HepG2 (cell line): Measurements from ENCODE around the gene RNU2-63P. TPM values are rescaled to one million over a fixed set of nuclear protein-coding genes. Genes with fewer than 3 reads are reported as not detected.

Experiments
- FOXK2 ChIP-seq: fragments of 450-650 bp; IDR thresholded peaks from 2 replicates; pipeline ENCODE4 v1.6.1; 2016
- GMEB2 ChIP-seq: IDR thresholded peaks from 2 replicates; pipeline ENCODE4 v1.6.1; 2016; ENCODE audit warnings: missing biosample characterization, missing genetic modification reagents, low read depth
- LCORL ChIP-seq, 2 experiments: fragments of 450-650 bp in 1 of 2; sonication (generic) in 1 of 2; formaldehyde crosslinking in 1 of 2; IDR thresholded peaks; 2 replicates each; pipeline versions ENCODE4 v1.5.0 to v1.6.1; 2017 to 2020; ENCODE audit warnings: antibody characterized with exemption in 1 of 2, missing genetic modification reagents in 1 of 2
- MIER2 ChIP-seq: IDR thresholded peaks from 2 replicates; pipeline ENCODE4 v1.6.1; 2016; ENCODE audit warnings: missing biosample characterization, missing genetic modification reagents
- MIER3 ChIP-seq: IDR thresholded peaks from 2 replicates; pipeline ENCODE4 v1.6.1; 2016; ENCODE audit warnings: missing compliant biosample characterization, borderline replicate concordance
- NBN ChIP-seq: fragments of 450-650 bp; conservative IDR thresholded peaks from 2 replicates; pipeline ENCODE4 v1.6.1; 2017
- POLR2A ChIP-seq, 2 experiments: IDR thresholded peaks; 2 replicates each; pipeline ENCODE4 v1.6.1; 2011; ENCODE audit warnings: low read depth in 2 of 2, low read length in 2 of 2, mild to moderate bottlenecking in 1 of 2, moderate library complexity in 1 of 2; ENCODE audit not compliant: insufficient read depth in 1 of 2
- PPARG ChIP-seq: conservative IDR thresholded peaks from 2 replicates; pipeline ENCODE4 v1.6.1; 2016; ENCODE audit warnings: missing biosample characterization, missing genetic modification reagents
- RBAK ChIP-seq: sonication (generic); formaldehyde crosslinking; IDR thresholded peaks from 2 replicates; pipeline ENCODE4 v1.5.1; 2020; ENCODE audit warnings: mild to moderate bottlenecking, missing genetic modification reagents
- SMAD9 ChIP-seq: sonication (generic); formaldehyde crosslinking; IDR thresholded peaks from 2 replicates; pipeline ENCODE4 v1.5.1; 2020; ENCODE audit warnings: mild to moderate bottlenecking, missing genetic modification reagents
- ZNF138 ChIP-seq: sonication (generic); formaldehyde crosslinking; IDR thresholded peaks from 2 replicates; pipeline ENCODE4 v1.5.0; 2020; ENCODE audit warnings: mild to moderate bottlenecking, low read depth, missing genetic modification reagents
- ZNF143 ChIP-seq: sonication (generic); formaldehyde crosslinking; IDR thresholded peaks from 2 replicates; pipeline ENCODE4 v1.4.0; 2020; ENCODE audit warnings: missing genetic modification reagents
- ZNF205 ChIP-seq: IDR thresholded peaks from 2 replicates; pipeline ENCODE4 v1.6.1; 2018; ENCODE audit warnings: missing biosample characterization, missing genetic modification reagents
- ZNF333 ChIP-seq: sonication (generic); formaldehyde crosslinking; IDR thresholded peaks from 2 replicates; pipeline ENCODE4 v1.4.0; 2020; ENCODE audit warnings: mild to moderate bottlenecking, missing genetic modification reagents, borderline replicate concordance
- ZNF335 ChIP-seq: sonication (generic); formaldehyde crosslinking; IDR thresholded peaks from 2 replicates; pipeline ENCODE4 v1.4.0; 2020; ENCODE audit warnings: missing genetic modification reagents
- ZNF547 ChIP-seq: sonication (generic); formaldehyde crosslinking; IDR thresholded peaks from 2 replicates; pipeline ENCODE4 v1.5.1; 2020; ENCODE audit warnings: mild to moderate bottlenecking, missing genetic modification reagents
- ZNF552 ChIP-seq: sonication (generic); formaldehyde crosslinking; IDR thresholded peaks from 2 replicates; pipeline ENCODE4 v1.9.0; 2022; ENCODE audit warnings: missing genetic modification reagents, mild to moderate bottlenecking, borderline replicate concordance
- ZNF672 ChIP-seq: sonication (generic); formaldehyde crosslinking; IDR thresholded peaks from 2 replicates; pipeline ENCODE4 v1.8.1; 2022; ENCODE audit warnings: missing genetic modification reagents
- polyA plus RNA-seq, 8 experiments: library from polyadenylated mRNA; depleted of rRNA in 3 of 8; stranded (reverse) in 7 of 8; unstranded in 1 of 8; fragments of >200 nt; fragmentation: Illumina TruSeq in 4 of 8; extraction: Trizol in 4 of 8; gene quantifications; 2 replicates each; pipeline versions ENCODE4 v1.2.1 to v1.2.3, GENCODE V29; 2011 to 2016; ENCODE audit warnings: low read depth in 4 of 8, missing spikeins in 1 of 8, mixed read lengths in 1 of 8; ENCODE audit not compliant: insufficient read depth in 1 of 8
- total RNA-seq, 5 experiments: library from RNA; depleted of rRNA; stranded (reverse); fragments of >200 nt; fragmentation: Illumina TruSeq; extraction: Trizol; gene quantifications; 2 replicates each; pipeline ENCODE4 v1.2.3, GENCODE V29; 2016; ENCODE audit warnings: low read depth in 1 of 5
- TF ChIP-seq, protein P1 (sequence below): sonication (generic); formaldehyde crosslinking; IDR thresholded peaks from 2 replicates; pipeline ENCODE4 v1.9.0; 2021; ENCODE audit warnings: missing genetic modification reagents, borderline replicate concordance
- TF ChIP-seq, protein P2 (sequence below): sonication (generic); formaldehyde crosslinking; conservative IDR thresholded peaks from 2 replicates; pipeline ENCODE4 v1.4.0; 2020; ENCODE audit warnings: missing genetic modification reagents
- TF ChIP-seq, protein P3 (sequence below): sonication (generic); formaldehyde crosslinking; IDR thresholded peaks from 2 replicates; pipeline ENCODE4 v1.4.0; 2020; ENCODE audit warnings: mild to moderate bottlenecking, low read depth, missing genetic modification reagents
- TF ChIP-seq, protein P4 (sequence below): IDR thresholded peaks from 2 replicates; pipeline ENCODE4 v1.6.1; 2018; ENCODE audit warnings: missing genetic modification reagents

RNU2-63P gene
- total and polyA plus RNA-seq, 2 of the 13 experiments (the other 11 are each of a cell fraction or from before 2014, with no cell fraction given) = 6.8 TPM; not detected in 1

- TF ChIP-seq, protein P1, sequence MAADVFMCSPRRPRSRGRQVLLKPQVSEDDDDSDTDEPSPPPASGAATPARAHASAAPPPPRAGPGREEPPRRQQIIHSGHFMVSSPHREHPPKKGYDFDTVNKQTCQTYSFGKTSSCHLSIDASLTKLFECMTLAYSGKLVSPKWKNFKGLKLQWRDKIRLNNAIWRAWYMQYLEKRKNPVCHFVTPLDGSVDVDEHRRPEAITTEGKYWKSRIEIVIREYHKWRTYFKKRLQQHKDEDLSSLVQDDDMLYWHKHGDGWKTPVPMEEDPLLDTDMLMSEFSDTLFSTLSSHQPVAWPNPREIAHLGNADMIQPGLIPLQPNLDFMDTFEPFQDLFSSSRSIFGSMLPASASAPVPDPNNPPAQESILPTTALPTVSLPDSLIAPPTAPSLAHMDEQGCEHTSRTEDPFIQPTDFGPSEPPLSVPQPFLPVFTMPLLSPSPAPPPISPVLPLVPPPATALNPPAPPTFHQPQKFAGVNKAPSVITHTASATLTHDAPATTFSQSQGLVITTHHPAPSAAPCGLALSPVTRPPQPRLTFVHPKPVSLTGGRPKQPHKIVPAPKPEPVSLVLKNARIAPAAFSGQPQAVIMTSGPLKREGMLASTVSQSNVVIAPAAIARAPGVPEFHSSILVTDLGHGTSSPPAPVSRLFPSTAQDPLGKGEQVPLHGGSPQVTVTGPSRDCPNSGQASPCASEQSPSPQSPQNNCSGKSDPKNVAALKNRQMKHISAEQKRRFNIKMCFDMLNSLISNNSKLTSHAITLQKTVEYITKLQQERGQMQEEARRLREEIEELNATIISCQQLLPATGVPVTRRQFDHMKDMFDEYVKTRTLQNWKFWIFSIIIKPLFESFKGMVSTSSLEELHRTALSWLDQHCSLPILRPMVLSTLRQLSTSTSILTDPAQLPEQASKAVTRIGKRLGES = no peak
- TF ChIP-seq ZNF335 (CRISPR knock-in tag) = 0 out of 2 replicates have a peak, but pooled peaks have one; percentile 4
- TF ChIP-seq POLR2A (IDR thresholded peaks at IDR 0.05; ENCODE audit: insufficient read depth in 1 of 2, low read depth in 2 of 2, low read length in 2 of 2) = no peak
- TF ChIP-seq ZNF672 = no peak
- TF ChIP-seq MIER2 = no peak
- TF ChIP-seq, protein P2, sequence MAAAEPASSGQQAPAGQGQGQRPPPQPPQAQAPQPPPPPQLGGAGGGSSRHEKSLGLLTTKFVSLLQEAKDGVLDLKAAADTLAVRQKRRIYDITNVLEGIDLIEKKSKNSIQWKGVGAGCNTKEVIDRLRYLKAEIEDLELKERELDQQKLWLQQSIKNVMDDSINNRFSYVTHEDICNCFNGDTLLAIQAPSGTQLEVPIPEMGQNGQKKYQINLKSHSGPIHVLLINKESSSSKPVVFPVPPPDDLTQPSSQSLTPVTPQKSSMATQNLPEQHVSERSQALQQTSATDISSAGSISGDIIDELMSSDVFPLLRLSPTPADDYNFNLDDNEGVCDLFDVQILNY (CRISPR knock-in tag) = no peak
- TF ChIP-seq, protein P3, sequence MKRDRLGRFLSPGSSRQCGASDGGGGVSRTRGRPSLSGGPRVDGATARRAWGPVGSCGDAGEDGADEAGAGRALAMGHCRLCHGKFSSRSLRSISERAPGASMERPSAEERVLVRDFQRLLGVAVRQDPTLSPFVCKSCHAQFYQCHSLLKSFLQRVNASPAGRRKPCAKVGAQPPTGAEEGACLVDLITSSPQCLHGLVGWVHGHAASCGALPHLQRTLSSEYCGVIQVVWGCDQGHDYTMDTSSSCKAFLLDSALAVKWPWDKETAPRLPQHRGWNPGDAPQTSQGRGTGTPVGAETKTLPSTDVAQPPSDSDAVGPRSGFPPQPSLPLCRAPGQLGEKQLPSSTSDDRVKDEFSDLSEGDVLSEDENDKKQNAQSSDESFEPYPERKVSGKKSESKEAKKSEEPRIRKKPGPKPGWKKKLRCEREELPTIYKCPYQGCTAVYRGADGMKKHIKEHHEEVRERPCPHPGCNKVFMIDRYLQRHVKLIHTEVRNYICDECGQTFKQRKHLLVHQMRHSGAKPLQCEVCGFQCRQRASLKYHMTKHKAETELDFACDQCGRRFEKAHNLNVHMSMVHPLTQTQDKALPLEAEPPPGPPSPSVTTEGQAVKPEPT (CRISPR knock-in tag) = no peak
- TF ChIP-seq GMEB2 = no peak
- TF ChIP-seq ZNF138 (CRISPR knock-in tag) = no peak
- TF ChIP-seq ZNF547 = no peak
- TF ChIP-seq ZNF333 (CRISPR knock-in tag) = no peak
- TF ChIP-seq PPARG = 0 out of 2 replicates have a peak, but pooled peaks have one; percentile 68
- TF ChIP-seq MIER3 (CRISPR knock-in tag) = peak; percentile 39; the same call in 1 of the 2 replicates
- peak; percentile 72; the same call in 1 of the 2 replicates for TF ChIP-seq ZNF205 (CRISPR knock-in tag)
- TF ChIP-seq, protein P4, sequence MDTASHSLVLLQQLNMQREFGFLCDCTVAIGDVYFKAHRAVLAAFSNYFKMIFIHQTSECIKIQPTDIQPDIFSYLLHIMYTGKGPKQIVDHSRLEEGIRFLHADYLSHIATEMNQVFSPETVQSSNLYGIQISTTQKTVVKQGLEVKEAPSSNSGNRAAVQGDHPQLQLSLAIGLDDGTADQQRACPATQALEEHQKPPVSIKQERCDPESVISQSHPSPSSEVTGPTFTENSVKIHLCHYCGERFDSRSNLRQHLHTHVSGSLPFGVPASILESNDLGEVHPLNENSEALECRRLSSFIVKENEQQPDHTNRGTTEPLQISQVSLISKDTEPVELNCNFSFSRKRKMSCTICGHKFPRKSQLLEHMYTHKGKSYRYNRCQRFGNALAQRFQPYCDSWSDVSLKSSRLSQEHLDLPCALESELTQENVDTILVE = no peak
- TF ChIP-seq SMAD9 (CRISPR knock-in tag) = no peak
- no peak for TF ChIP-seq RBAK (CRISPR knock-in tag)
- no peak for TF ChIP-seq FOXK2
- no peak for TF ChIP-seq ZNF143
- TF ChIP-seq NBN = no peak
- no peak for TF ChIP-seq ZNF552 (CRISPR knock-in tag)
- no peak for TF ChIP-seq LCORL (IDR thresholded peaks at IDR 0.05)
- peak; percentile 26; the same call in 1 of the 2 replicates for TF ChIP-seq LCORL (CRISPR knock-in tag; IDR thresholded peaks at IDR 0.05)
Observed at GRCh38 chr2:88059979-88060906, 43.9 kb upstream of the RNU2-63P start (continued).
